Osteocyte (in vitro differentiated cells): ENCODE measurements around the gene ATXN1. TPM values are rescaled to one million over a fixed set of nuclear protein-coding genes. Genes with fewer than 3 reads are reported as not detected.

Experiments used
- DNase-seq: peaks from one replicate; pipeline ENCODE4 v3.0.0; 2021; ENCODE audit warnings: mixed read lengths; ENCODE audit not compliant: unreplicated experiment; ENCODE audit errors: extremely low spot score
- H3K27ac Mint-ChIP-seq: one replicate; pipeline ENCODE4 v1.8.0; 2021; ENCODE audit warnings: mild to moderate bottlenecking, mixed read lengths; ENCODE audit not compliant: unreplicated experiment
- H3K27me3 Mint-ChIP-seq: one replicate; pipeline ENCODE4 v1.8.0; 2021; ENCODE audit warnings: mixed read lengths; ENCODE audit not compliant: unreplicated experiment
- H3K36me3 Mint-ChIP-seq: one replicate; pipeline ENCODE4 v1.8.0; 2021; ENCODE audit warnings: mixed read lengths; ENCODE audit not compliant: unreplicated experiment
- H3K4me1 Mint-ChIP-seq: one replicate; pipeline ENCODE4 v1.8.0; 2021; ENCODE audit warnings: mixed read lengths; ENCODE audit not compliant: unreplicated experiment
- H3K4me3 Mint-ChIP-seq: one replicate; pipeline ENCODE4 v1.8.0; 2021; ENCODE audit warnings: mild to moderate bottlenecking, moderate library complexity, mixed read lengths; ENCODE audit not compliant: unreplicated experiment
- H3K9me3 Mint-ChIP-seq: one replicate; pipeline ENCODE4 v1.8.0; 2021; ENCODE audit warnings: mixed read lengths; ENCODE audit not compliant: unreplicated experiment
- CTCF ChIP-seq: fragments of 200-600 bp; sonication (generic); IDR thresholded peaks from 2 replicates; pipeline ENCODE4 v1.5.0; 2021; ENCODE audit warnings: antibody characterized with exemption, mild to moderate bottlenecking, moderate library complexity
- total RNA-seq: library from RNA; stranded (reverse); gene quantifications from 2 replicates; pipeline ENCODE4 v1.2.1, GENCODE V29; 2021

ATXN1 gene
- total RNA-seq, 1 donor from 2014 or later = 54.4 TPM

GRCh38 chr6:16768477-16768830 lies 7.2 kb upstream of the ATXN1 start:
- peak overlapping the region; percentile 89 for H3K27ac Mint-ChIP-seq
- H3K4me1 Mint-ChIP-seq = peaks cover 80% of the 10 kb centered on the region
- no peaks in the 10 kb centered on the region for H3K9me3 Mint-ChIP-seq
- no peak for TF ChIP-seq CTCF
- H3K36me3 Mint-ChIP-seq = no peaks in the 10 kb centered on the region
- DNase-seq = no peak
- no peaks in the 10 kb centered on the region for H3K27me3 Mint-ChIP-seq
- no peak overlapping the region for H3K4me3 Mint-ChIP-seq

- Mint-ChIP-seq H3K4me1 (peaks cover 83% of the 10 kb centered on the region), H3K4me3 (no peak overlapping the region), H3K36me3 (no peaks in the 10 kb centered on the region), H3K9me3 (no peaks in the 10 kb centered on the region), H3K27ac (peak overlapping the region; percentile 89), H3K27me3 (no peaks in the 10 kb centered on the region)
- no peak for DNase-seq
- no peak for TF ChIP-seq CTCF
These were observed 6.7 kb upstream of the ATXN1 start for GRCh38 chr6:16767765-16768476.

GRCh38 chr6:16766836-16767745 lies 5.8 kb upstream of the ATXN1 start:
- H3K27me3 Mint-ChIP-seq = no peaks in the 10 kb centered on the region
- no peak for TF ChIP-seq CTCF
- no peak overlapping the region for H3K4me3 Mint-ChIP-seq
- no peaks in the 10 kb centered on the region for H3K36me3 Mint-ChIP-seq
- no peak for DNase-seq
- H3K9me3 Mint-ChIP-seq = no peaks in the 10 kb centered on the region
- peak overlapping the region; percentile 89 for H3K27ac Mint-ChIP-seq
- H3K4me1 Mint-ChIP-seq = peaks cover 86% of the 10 kb centered on the region

GRCh38 chr6:16766043-16766536 lies 4.8 kb upstream of the ATXN1 start:
- peaks cover 79% of the 10 kb centered on the region for H3K4me1 Mint-ChIP-seq

More at GRCh38 chr6:16766043-16766536, 4.8 kb upstream of the ATXN1 start:
- H3K27ac Mint-ChIP-seq = peak overlapping the region; percentile 85
- no peaks in the 10 kb centered on the region for H3K9me3 Mint-ChIP-seq
- no peak overlapping the region for H3K4me3 Mint-ChIP-seq
- no peak for TF ChIP-seq CTCF
- H3K27me3 Mint-ChIP-seq = no peaks in the 10 kb centered on the region
- no peak for DNase-seq
- H3K36me3 Mint-ChIP-seq = no peaks in the 10 kb centered on the region
